HCT116 (cell line): ENCODE results near the gene CTRL. TPM values are rescaled to one million over a fixed set of nuclear protein-coding genes. Genes with fewer than 3 reads are reported as not detected.

Experiments
- ATAC-seq: fragments of 200-7000 bp; cut with Tn5 transposase; 2 replicates; pipeline ENCODE4 v1.9.1; 2020; ENCODE audit warnings: mild to moderate bottlenecking, moderate library complexity
- BruUV-seq: library from RNA; stranded (reverse); fragments of 400-500 nt; replicated peaks from 2 replicates; lab custom pipeline; 2021; lab: Mats Ljungman, UMichigan
- CTCF ChIA-PET: fragments of 300-600 bp; sonication (Branson Sonifier 250); formaldehyde crosslinking; loops from one replicate; lab custom pipeline; 2021; ENCODE audit warnings: antibody characterized with exemption; lab: Charles Lee
- POLR2A ChIA-PET: fragments of 300-600, 350-600 bp; sonication (Branson Sonifier 250); formaldehyde crosslinking; loops from one replicate; lab custom pipeline; 2021; ENCODE audit warnings: antibody characterized with exemption; lab: Charles Lee
- RAD21 ChIA-PET, 2 experiments: fragments of 300-600 bp; sonication (Branson Sonifier 250); formaldehyde crosslinking; loops; one replicate each; lab custom pipeline; 2023; ENCODE audit warnings: low total read pairs in 2 of 2; ENCODE audit not compliant: uncharacterized antibody in 2 of 2, unreplicated experiment in 2 of 2, low non-redundant PET in 1 of 2; lab: Charles Lee
- DNase-seq: peaks from one replicate; pipeline ENCODE4 v3.0.0-alpha.2; 2010; ENCODE audit warnings: low read depth, low spot score
- H2AFZ ChIP-seq: fragments of 200-600 bp; shearing (Covaris generic), sonication (generic); 2 replicates; pipeline ENCODE4 v1.6.1; 2017; ENCODE audit warnings: low read depth, mixed run types, mixed read lengths, antibody characterized with exemption, low read length; ENCODE audit not compliant: poor library complexity, severe bottlenecking
- H3K27ac ChIP-seq: 2 replicates; pipeline ENCODE4 v1.5.1; 2012; ENCODE audit warnings: low read depth, low read length
- H3K27me3 ChIP-seq: fragments of 200-600 bp; sonication (generic); 2 replicates; pipeline ENCODE4 v1.6.1; 2016; ENCODE audit warnings: mixed run types, low read length, mixed read lengths; ENCODE audit not compliant: insufficient read depth
- H3K36me3 ChIP-seq, 2 experiments: fragments of 200-500 bp in 1 of 2; fragments of 200-600 bp in 1 of 2; sonication (Bioruptor generic) in 1 of 2; sonication (generic) in 1 of 2; 2 replicates each; pipeline versions ENCODE4 v1.5.1 to v1.6.1; 2014 to 2016; ENCODE audit warnings: low read length in 2 of 2, inconsistent platforms in 1 of 2, mixed read lengths in 1 of 2, mixed run types in 1 of 2; ENCODE audit not compliant: insufficient read depth in 2 of 2, control insufficient read depth in 1 of 2
- H3K4me1 ChIP-seq, 2 experiments: fragments of 200-600 bp in 1 of 2; sonication (generic) in 1 of 2; 2 replicates each; pipeline versions ENCODE4 v1.5.1 to v1.6.1; 2012 to 2017; ENCODE audit warnings: low read length in 2 of 2, inconsistent platforms in 1 of 2, mild to moderate bottlenecking in 1 of 2, mixed read lengths in 1 of 2, mixed run types in 1 of 2, moderate library complexity in 1 of 2; ENCODE audit not compliant: insufficient read depth in 2 of 2, control insufficient read depth in 1 of 2
- H3K4me2 ChIP-seq: fragments of 200-600 bp; sonication (generic); 2 replicates; pipeline ENCODE4 v1.6.1; 2017; ENCODE audit warnings: mixed run types, low read length, mixed read lengths
- H3K4me3 ChIP-seq, 2 experiments: fragments of 200-600 bp in 1 of 2; sonication (generic) in 1 of 2; replicated peaks in 1 of 2; 2 replicates each; pipeline ENCODE4 v1.5.1; 2011 to 2016; ENCODE audit warnings: low read length in 2 of 2, control low read depth in 1 of 2, low read depth in 1 of 2, mild to moderate bottlenecking in 1 of 2, mixed read lengths in 1 of 2, mixed run types in 1 of 2
- H3K79me2 ChIP-seq: fragments of 200-600 bp; sonication (generic); 2 replicates; pipeline ENCODE4 v1.6.1; 2017; ENCODE audit warnings: mild to moderate bottlenecking, mixed run types, low read length, moderate library complexity, mixed read lengths; ENCODE audit not compliant: insufficient read depth
- H3K9ac ChIP-seq: fragments of 200-600 bp; sonication (generic); 2 replicates; pipeline ENCODE4 v1.6.1; 2016; ENCODE audit warnings: low read length, mixed read lengths
- H3K9me2 ChIP-seq: fragments of 200-600 bp; sonication (generic), shearing (Covaris generic); 2 replicates; pipeline ENCODE4 v1.6.1; 2017; ENCODE audit warnings: mixed run types, mild to moderate bottlenecking, moderate library complexity; ENCODE audit not compliant: insufficient read depth
- H3K9me3 ChIP-seq, 2 experiments: fragments of 200-500 bp in 1 of 2; fragments of 200-600 bp in 1 of 2; sonication (Bioruptor generic) in 1 of 2; sonication (generic) in 1 of 2; 2 replicates each; pipeline ENCODE4 v1.6.1; 2014 to 2017; ENCODE audit warnings: low read length in 2 of 2, mixed read lengths in 2 of 2, inconsistent platforms in 1 of 2, low read depth in 1 of 2, mild to moderate bottlenecking in 1 of 2, mixed run types in 1 of 2, moderate library complexity in 1 of 2; ENCODE audit not compliant: control insufficient read depth in 1 of 2, insufficient read depth in 1 of 2
- H4K20me1 ChIP-seq: fragments of 200-600 bp; sonication (generic), shearing (Covaris generic); 2 replicates; pipeline ENCODE4 v1.6.1; 2017; ENCODE audit warnings: mixed run types, mild to moderate bottlenecking, moderate library complexity; ENCODE audit not compliant: insufficient read depth
- CBX3 ChIP-seq: IDR thresholded peaks from 2 replicates; pipeline ENCODE4 v1.6.1; 2012; ENCODE audit warnings: low read depth
- CEBPB ChIP-seq: IDR thresholded peaks from 2 replicates; pipeline ENCODE4 v1.6.1; 2012; ENCODE audit warnings: low read depth
- CTCF ChIP-seq, 3 experiments: fragments of 200-600 bp in 1 of 3; sonication (generic) in 1 of 3; IDR thresholded peaks in 2 of 3; conservative IDR thresholded peaks in 1 of 3; 2 replicates each; pipeline ENCODE4 v1.5.1; 2012 to 2017; ENCODE audit warnings: low read depth in 2 of 3, low read length in 2 of 3, antibody characterized with exemption in 1 of 3, borderline replicate concordance in 1 of 3, control low read depth in 1 of 3, mild to moderate bottlenecking in 1 of 3, mixed read lengths in 1 of 3, mixed run types in 1 of 3, moderate library complexity in 1 of 3; ENCODE audit not compliant: insufficient read depth in 1 of 3
- FOSL1 ChIP-seq: IDR thresholded peaks from 2 replicates; pipeline ENCODE4 v1.6.1; 2012; ENCODE audit warnings: low read depth
- JUND ChIP-seq: IDR thresholded peaks from 2 replicates; pipeline ENCODE4 v1.6.1; 2012
- MAX ChIP-seq: IDR thresholded peaks from 2 replicates; pipeline ENCODE4 v1.6.1; 2012
- RAD21 ChIP-seq: IDR thresholded peaks from 2 replicates; pipeline ENCODE4 v1.6.1; 2012; ENCODE audit warnings: low read depth, mild to moderate bottlenecking
- REST ChIP-seq: IDR thresholded peaks from 2 replicates; pipeline ENCODE4 v1.6.1; 2012; ENCODE audit warnings: low read depth
- SP1 ChIP-seq: IDR thresholded peaks from 2 replicates; pipeline ENCODE4 v1.6.1; 2012; ENCODE audit warnings: low read depth
- YY1 ChIP-seq: IDR thresholded peaks from 2 replicates; pipeline ENCODE4 v1.6.1; 2011; ENCODE audit warnings: low read length, low read depth, moderate library complexity, mild to moderate bottlenecking; ENCODE audit not compliant: insufficient replicate concordance; ENCODE audit errors: extremely low read depth
- ZBTB33 ChIP-seq: IDR thresholded peaks from 2 replicates; pipeline ENCODE4 v1.6.1; 2011; ENCODE audit warnings: mild to moderate bottlenecking, low read length, moderate library complexity; ENCODE audit not compliant: insufficient replicate concordance; ENCODE audit errors: extremely low read depth
- ZNF274 ChIP-seq: fragments of 200-500 bp; sonication (Bioruptor generic); IDR thresholded peaks from 2 replicates; pipeline ENCODE4 v1.6.1; 2014; ENCODE audit warnings: mild to moderate bottlenecking, low read depth, low read length, inconsistent platforms
- intact Hi-C: fragments of 100-400 bp; cut with micrococcal nuclease; formaldehyde crosslinking; loops from 2 replicates; pipeline ENCODE4 v1.10.0; 2022
- total RNA-seq: library from RNA; stranded (reverse); gene quantifications from one replicate; pipeline ENCODE4 v1.2.1, GENCODE V29; 2021; ENCODE audit not compliant: unreplicated experiment

CTRL gene
- total RNA-seq, 1 experiment from 2014 or later: 3.4 TPM

- Histone ChIP-seq H3K4me1 (peaks cover 0 to 16% of the 10 kb centered on the region in 2 experiments; a peak in 3 of 4 replicates), H2AFZ (no peak overlapping the region), H3K79me2 (peaks cover 19% of the 10 kb centered on the region), H3K9me2 (no peaks in the 10 kb centered on the region), H3K27me3 (no peaks in the 10 kb centered on the region)
- intact Hi-C loops: loop anchor here (10.0 kb wide), 1 partner anchor 406 kb away; the partner anchor contains the start of gene RIPOR1
- RAD21 ChIA-PET: interaction anchor here in 1 of 2 experiments (0.6 kb wide), 1 partner anchor 410 kb away, joined by 9 read pairs; no protein-coding TSS in a partner anchor
- POLR2A ChIA-PET: no interaction called here
- no peak for ATAC-seq
- no peak for TF ChIP-seq YY1
- no peak for TF ChIP-seq SP1
- no peak for TF ChIP-seq MAX
- no peak for TF ChIP-seq ZNF274
- TF ChIP-seq ZBTB33: no peak
- no peak for TF ChIP-seq CTCF (IDR thresholded peaks at IDR 0.05 in 2 of 3, conservative IDR thresholded peaks at IDR 0.05 in 1 of 3; ENCODE audit: borderline replicate concordance in 1 of 3, insufficient read depth in 1 of 3, low read depth in 2 of 3, low read length in 2 of 3)
- no peak for TF ChIP-seq JUND
- TF ChIP-seq RAD21: no peak
- TF ChIP-seq FOSL1: no peak
- no peak for TF ChIP-seq REST
- no peak for TF ChIP-seq CBX3
- no peak for TF ChIP-seq CEBPB
- TF ChIP-seq, all 23 proteins: peak for 0
- Histone ChIP-seq H3K4me2 (no peak overlapping the region), H3K9me3 (no peaks in the 10 kb centered on the region), H3K36me3 (peaks cover 0 to 8% of the 10 kb centered on the region in 2 experiments; a peak in 2 of 4 replicates), H3K27ac (no peak overlapping the region), H3K4me3 (no peak overlapping the region), H4K20me1 (no peaks in the 10 kb centered on the region), H3K9ac (no peak overlapping the region)
- CTCF ChIA-PET: interaction anchor here (1.0 kb wide), 1 partner anchor 47 kb away, joined by 4 read pairs; no protein-coding TSS in a partner anchor
- BruUV-seq: no TSS peak
- DNase-seq: no peak
These were observed 917 bp downstream of the CTRL start for GRCh38 chr16:67930678-67931211.
